HepG2 (cell line): ENCODE data around the gene ANKRD31.
"Not testable (repeated sequence)": the region's sequence is repeated elsewhere in the genome, so short reads cannot be mapped to it uniquely, and the experiment has no call there.

Experiments used
- ATF7-NPFF ChIP-seq: sonication (generic); formaldehyde crosslinking; IDR thresholded peaks from 2 replicates; pipeline ENCODE4 v1.8.1; 2023; ENCODE audit warnings: mild to moderate bottlenecking, low read depth, missing genetic modification reagents, moderate library complexity
- BRCA1 ChIP-seq: sonication (generic); formaldehyde crosslinking; IDR thresholded peaks from 2 replicates; pipeline ENCODE4 v1.4.0; 2020; ENCODE audit warnings: missing genetic modification reagents
- CEBPB ChIP-seq: IDR thresholded peaks from 2 replicates; pipeline ENCODE4 v1.6.1; 2011; ENCODE audit warnings: low read depth, low read length, improper control_type of control experiment, borderline replicate concordance
- CTCF ChIP-seq: sonication (generic); formaldehyde crosslinking; IDR thresholded peaks from 2 replicates; pipeline ENCODE4 v1.5.0; 2020; ENCODE audit warnings: mild to moderate bottlenecking, missing genetic modification reagents, moderate library complexity
- DPF2 ChIP-seq: sonication (generic); formaldehyde crosslinking; IDR thresholded peaks from 2 replicates; pipeline ENCODE4 v1.4.0; 2020; ENCODE audit warnings: mild to moderate bottlenecking, low read depth, missing genetic modification reagents, borderline replicate concordance
- MAX ChIP-seq: IDR thresholded peaks from 2 replicates; pipeline ENCODE4 v1.6.1; 2012; ENCODE audit warnings: inconsistent platforms
- NCOA2 ChIP-seq: sonication (generic); formaldehyde crosslinking; IDR thresholded peaks from 2 replicates; pipeline ENCODE4 v1.8.0; 2022; ENCODE audit warnings: inconsistent platforms
- NFE2 ChIP-seq: sonication (generic); formaldehyde crosslinking; IDR thresholded peaks from 2 replicates; pipeline ENCODE4 v1.4.0; 2020; ENCODE audit warnings: missing genetic modification reagents
- POLR2A ChIP-seq, 2 experiments: IDR thresholded peaks; 2 replicates each; pipeline ENCODE4 v1.6.1; 2011; ENCODE audit warnings: low read depth in 2 of 2, low read length in 2 of 2, mild to moderate bottlenecking in 1 of 2, moderate library complexity in 1 of 2; ENCODE audit not compliant: insufficient read depth in 1 of 2
- SP1 ChIP-seq, 2 experiments: fragments of 450-650 bp in 1 of 2; sonication (generic) in 1 of 2; formaldehyde crosslinking in 1 of 2; IDR thresholded peaks; 2 replicates each; pipeline versions ENCODE4 v1.4.0 to v1.6.1; 2016 to 2020; ENCODE audit warnings: missing genetic modification reagents in 1 of 2
- TOE1 ChIP-seq: sonication (generic); formaldehyde crosslinking; IDR thresholded peaks from 2 replicates; pipeline ENCODE4 v1.4.0; 2020; ENCODE audit warnings: mild to moderate bottlenecking, missing genetic modification reagents
- YY1 ChIP-seq: IDR thresholded peaks from 2 replicates; pipeline ENCODE4 v1.6.1; 2011; ENCODE audit warnings: low read length, low read depth, moderate library complexity, mild to moderate bottlenecking; ENCODE audit not compliant: insufficient read depth, insufficient replicate concordance
- ZNF609 ChIP-seq: sonication (generic); formaldehyde crosslinking; IDR thresholded peaks from 2 replicates; pipeline ENCODE4 v1.4.0; 2020; ENCODE audit warnings: mild to moderate bottlenecking, missing genetic modification reagents, borderline replicate concordance

GRCh38 chr5:75174872-75175271, 61.8 kb downstream of the ANKRD31 start:
- not testable (repeated sequence) for TF ChIP-seq POLR2A (IDR thresholded peaks at IDR 0.05; ENCODE audit: insufficient read depth in 1 of 2, low read depth in 2 of 2, low read length in 2 of 2); NCOA2 (CRISPR knock-in tag); CEBPB; TOE1 (CRISPR knock-in tag); MAX; DPF2 (CRISPR knock-in tag); NFE2 (CRISPR knock-in tag); CTCF; BRCA1 (CRISPR knock-in tag); YY1; ATF7-NPFF (CRISPR knock-in tag); ZNF609; SP1 (IDR thresholded peaks at IDR 0.05); SP1 (CRISPR knock-in tag; IDR thresholded peaks at IDR 0.05)
